ENCODE measurements around the gene TRIM29.

DNA sequence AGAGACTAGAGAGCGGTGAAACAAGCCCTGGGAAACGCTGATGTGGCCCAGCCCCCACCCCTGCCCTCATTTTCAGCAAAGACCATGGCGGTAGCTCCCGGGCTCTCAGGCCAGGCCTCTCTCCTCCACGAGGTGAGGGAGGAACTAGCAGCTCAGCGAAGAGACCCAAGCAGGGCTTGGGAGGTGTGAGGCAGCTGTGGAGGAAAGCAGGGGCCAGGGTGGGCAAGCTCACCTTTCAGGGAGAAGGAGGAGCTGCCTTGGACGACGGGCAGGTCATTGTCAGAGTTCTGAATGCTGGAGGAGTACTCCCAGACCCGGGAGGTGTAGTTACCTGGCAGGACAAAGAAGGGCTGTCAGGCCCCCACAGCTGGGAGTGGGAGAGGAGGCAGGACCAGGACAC is 19.9 kb downstream of the TRIM29 start:
- TF ChIP-seq, protein P1, sequence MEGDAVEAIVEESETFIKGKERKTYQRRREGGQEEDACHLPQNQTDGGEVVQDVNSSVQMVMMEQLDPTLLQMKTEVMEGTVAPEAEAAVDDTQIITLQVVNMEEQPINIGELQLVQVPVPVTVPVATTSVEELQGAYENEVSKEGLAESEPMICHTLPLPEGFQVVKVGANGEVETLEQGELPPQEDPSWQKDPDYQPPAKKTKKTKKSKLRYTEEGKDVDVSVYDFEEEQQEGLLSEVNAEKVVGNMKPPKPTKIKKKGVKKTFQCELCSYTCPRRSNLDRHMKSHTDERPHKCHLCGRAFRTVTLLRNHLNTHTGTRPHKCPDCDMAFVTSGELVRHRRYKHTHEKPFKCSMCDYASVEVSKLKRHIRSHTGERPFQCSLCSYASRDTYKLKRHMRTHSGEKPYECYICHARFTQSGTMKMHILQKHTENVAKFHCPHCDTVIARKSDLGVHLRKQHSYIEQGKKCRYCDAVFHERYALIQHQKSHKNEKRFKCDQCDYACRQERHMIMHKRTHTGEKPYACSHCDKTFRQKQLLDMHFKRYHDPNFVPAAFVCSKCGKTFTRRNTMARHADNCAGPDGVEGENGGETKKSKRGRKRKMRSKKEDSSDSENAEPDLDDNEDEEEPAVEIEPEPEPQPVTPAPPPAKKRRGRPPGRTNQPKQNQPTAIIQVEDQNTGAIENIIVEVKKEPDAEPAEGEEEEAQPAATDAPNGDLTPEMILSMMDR (IDR thresholded peaks at IDR 0.05; ENCODE audit: insufficient read depth, low read depth, low read length), result no peak
- no peak for TF ChIP-seq EZH2 (IDR thresholded peaks at IDR 0.05; ENCODE audit: insufficient read depth, low read length)
